Measurements from ENCODE around the gene RFX4.

RFX4 gene

DNA sequence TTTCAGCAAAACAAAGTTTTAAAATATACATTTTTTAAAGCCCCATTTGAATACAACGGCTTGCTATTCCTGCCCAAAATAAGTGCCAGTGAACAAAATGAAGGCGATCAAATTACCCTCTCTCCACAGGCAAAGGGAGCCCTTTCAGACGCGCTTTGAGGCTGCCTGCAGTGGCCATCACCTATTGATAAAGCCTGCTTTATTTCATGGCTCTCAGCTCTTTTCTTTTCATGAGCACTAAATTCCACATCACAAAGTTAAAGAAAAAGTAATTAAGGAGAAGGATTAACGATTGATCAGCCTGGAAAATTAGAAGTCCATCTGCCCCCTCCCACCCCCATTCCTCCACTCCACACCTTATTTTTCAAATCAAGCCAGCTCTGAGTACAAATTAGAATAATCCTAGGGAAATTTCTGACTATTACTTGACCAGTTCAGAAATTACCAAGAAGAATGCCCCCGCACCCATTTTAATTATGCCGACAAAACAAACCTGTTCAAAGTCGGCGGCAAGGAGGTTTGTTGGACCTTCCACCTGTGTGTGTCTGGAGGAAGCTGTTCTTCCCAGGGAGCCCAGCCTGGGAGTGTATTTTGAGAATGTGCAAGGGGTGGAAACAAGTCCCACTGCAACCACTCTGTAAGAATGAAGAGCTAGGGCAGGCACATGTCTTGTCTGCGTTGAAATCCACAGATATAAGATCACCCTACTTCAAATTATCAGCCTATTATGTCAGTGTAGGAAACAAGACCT, 127.5 kb downstream of the RFX4 start:
- TF ChIP-seq, protein P1, sequence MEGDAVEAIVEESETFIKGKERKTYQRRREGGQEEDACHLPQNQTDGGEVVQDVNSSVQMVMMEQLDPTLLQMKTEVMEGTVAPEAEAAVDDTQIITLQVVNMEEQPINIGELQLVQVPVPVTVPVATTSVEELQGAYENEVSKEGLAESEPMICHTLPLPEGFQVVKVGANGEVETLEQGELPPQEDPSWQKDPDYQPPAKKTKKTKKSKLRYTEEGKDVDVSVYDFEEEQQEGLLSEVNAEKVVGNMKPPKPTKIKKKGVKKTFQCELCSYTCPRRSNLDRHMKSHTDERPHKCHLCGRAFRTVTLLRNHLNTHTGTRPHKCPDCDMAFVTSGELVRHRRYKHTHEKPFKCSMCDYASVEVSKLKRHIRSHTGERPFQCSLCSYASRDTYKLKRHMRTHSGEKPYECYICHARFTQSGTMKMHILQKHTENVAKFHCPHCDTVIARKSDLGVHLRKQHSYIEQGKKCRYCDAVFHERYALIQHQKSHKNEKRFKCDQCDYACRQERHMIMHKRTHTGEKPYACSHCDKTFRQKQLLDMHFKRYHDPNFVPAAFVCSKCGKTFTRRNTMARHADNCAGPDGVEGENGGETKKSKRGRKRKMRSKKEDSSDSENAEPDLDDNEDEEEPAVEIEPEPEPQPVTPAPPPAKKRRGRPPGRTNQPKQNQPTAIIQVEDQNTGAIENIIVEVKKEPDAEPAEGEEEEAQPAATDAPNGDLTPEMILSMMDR (IDR thresholded peaks at IDR 0.05; ENCODE audit: borderline replicate concordance, control extremely low read depth, extremely low read depth, insufficient read depth, missing control alignments): no peak
- in situ Hi-C loops (cut with MboI; ENCODE audit: low sequenced_read_pairs, unreplicated experiment): no loop called here

DNA sequence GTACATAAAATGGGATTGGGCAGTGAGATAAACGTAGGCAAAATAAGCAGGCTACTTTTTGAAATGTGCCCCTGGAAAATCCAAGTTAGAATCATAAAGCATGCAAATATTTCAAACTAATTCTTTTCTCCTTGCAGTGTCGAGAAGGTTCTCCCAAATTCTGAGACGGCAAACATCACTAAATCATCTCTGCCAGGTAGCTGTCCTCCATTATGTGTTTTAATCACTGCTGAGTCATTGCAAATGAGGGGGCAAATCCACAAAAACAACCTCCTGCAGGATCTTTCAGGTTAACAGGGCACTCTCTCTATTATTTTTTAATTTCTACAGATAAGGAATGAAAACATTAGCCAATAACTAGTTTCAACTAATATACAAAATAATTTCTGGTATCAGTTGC, 128.5 kb downstream of the RFX4 start:
- in situ Hi-C loops (cut with MboI; ENCODE audit: low sequenced_read_pairs, unreplicated experiment): no loop called here
- no peak for DNase-seq (ENCODE audit: low spot score)
- TF ChIP-seq, protein P1 (IDR thresholded peaks at IDR 0.05; ENCODE audit: borderline replicate concordance, control extremely low read depth, extremely low read depth, insufficient read depth, missing control alignments): no peak

More for the DNA sequence above, 127.5 kb downstream of the RFX4 start:
- DNase-seq (ENCODE audit: low spot score): no peak

DNA sequence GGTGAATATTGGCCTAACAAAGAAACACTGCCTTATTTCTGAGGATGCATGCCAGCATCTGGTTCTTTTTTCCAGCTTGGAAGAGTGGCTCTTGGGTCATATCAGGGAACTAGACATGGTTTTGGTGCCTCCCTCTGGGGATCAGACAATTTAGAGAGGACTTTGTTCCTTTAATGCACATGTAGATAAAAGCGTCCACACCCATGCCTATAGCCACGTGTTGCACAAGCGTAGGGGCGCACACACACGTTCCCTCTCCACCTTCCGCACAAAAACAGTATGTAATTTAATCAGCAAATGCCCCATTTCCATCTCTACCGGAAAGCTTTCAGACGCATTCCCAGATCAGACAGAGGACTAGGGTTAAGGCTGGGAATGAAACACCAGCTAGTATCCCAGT, 130.0 kb downstream of the RFX4 start:
- in situ Hi-C loops (cut with MboI; ENCODE audit: low sequenced_read_pairs, unreplicated experiment): no loop called here
- TF ChIP-seq, protein P1 (IDR thresholded peaks at IDR 0.05; ENCODE audit: borderline replicate concordance, control extremely low read depth, extremely low read depth, insufficient read depth, missing control alignments): no peak
- DNase-seq (ENCODE audit: low spot score): no peak

DNA sequence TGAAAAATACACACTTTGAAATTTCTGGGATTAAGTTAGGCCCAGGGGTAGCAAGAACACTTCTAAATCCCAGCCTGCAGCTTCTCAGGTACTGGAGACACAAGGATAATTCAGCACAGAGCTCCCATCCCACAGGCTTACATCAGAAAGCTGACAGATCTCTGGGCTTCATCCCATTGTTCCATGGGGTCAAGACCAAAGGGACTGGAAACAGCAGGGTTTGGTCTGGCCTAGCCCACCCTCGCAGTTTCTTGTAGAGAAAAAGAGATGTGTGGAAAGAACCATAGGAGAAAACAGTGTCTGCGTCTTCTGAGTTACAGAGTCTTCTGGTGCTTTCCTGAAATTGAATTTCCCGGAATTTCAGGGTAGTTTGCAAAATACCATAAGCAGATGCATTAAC, 132.1 kb downstream of the RFX4 start:
- TF ChIP-seq, protein P1 (IDR thresholded peaks at IDR 0.05; ENCODE audit: borderline replicate concordance, control extremely low read depth, extremely low read depth, insufficient read depth, missing control alignments): no peak
- DNase-seq (ENCODE audit: low spot score): no peak
- in situ Hi-C loops (cut with MboI; ENCODE audit: low sequenced_read_pairs, unreplicated experiment): no loop called here

DNA sequence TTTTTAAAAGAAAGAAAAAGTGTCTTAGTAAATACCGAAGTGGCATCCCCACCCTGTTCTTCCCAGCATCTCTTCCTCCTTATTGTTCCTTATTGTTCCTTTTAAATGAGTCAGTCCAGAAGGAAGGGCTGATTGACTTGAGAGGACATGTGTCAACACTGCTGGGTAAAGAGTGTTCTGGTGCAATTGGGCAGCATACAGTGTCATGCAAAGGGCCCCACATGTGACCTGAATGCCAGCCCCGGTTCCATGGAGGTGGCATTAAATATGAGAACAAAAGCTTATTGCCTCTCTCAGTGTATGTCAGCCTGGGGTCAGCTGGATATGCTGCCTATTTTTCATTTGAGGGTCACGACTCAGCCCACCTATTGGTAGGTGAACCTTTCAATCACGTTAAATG, 132.8 kb downstream of the RFX4 start:
- in situ Hi-C loops (cut with MboI; ENCODE audit: low sequenced_read_pairs, unreplicated experiment): no loop called here
- TF ChIP-seq, protein P1 (IDR thresholded peaks at IDR 0.05; ENCODE audit: borderline replicate concordance, control extremely low read depth, extremely low read depth, insufficient read depth, missing control alignments): no peak
- no peak for DNase-seq (ENCODE audit: low spot score)

DNA sequence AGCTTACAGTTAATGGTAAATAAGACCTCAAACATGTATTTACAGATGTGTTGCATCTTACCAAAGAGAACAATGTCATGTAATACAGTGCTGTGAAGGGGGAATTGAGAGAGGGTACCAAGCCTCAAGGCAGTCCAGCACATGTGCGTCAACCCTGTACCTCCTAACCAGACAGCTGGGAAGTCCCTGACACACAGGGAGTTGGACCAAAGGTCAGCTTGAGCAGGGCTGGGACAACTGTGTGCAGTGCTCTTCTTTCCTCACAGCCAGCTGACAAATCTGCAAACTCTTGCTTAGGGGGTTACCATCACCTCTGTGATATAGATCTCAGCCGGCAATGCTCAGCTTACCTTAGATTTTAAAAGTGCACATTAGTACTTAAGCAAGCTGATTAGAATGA, 134.9 kb downstream of the RFX4 start:
- TF ChIP-seq, protein P1 (IDR thresholded peaks at IDR 0.05; ENCODE audit: borderline replicate concordance, control extremely low read depth, extremely low read depth, insufficient read depth, missing control alignments): no peak
- in situ Hi-C loops (cut with MboI; ENCODE audit: low sequenced_read_pairs, unreplicated experiment): no loop called here
- no peak for DNase-seq (ENCODE audit: low spot score)
